PFSK-1 (cell line): ENCODE results near the gene ABCB8.

Experiments
- FOXP2 ChIP-seq: optimal IDR thresholded peaks from 2 replicates; pipeline ENCODE3; 2011; ENCODE audit warnings: borderline replicate concordance, control low read depth, inconsistent platforms; ENCODE audit not compliant: insufficient read depth; ENCODE audit errors: extremely low read length, extremely low read depth
- POLR2AphosphoS5 ChIP-seq: IDR thresholded peaks from 2 replicates; pipeline ENCODE4 v1.6.1; 2012; ENCODE audit warnings: low read depth, mild to moderate bottlenecking, control low read depth, low read length, moderate library complexity
- SIN3A ChIP-seq: IDR thresholded peaks from 2 replicates; pipeline ENCODE4 v1.6.1; 2012; ENCODE audit warnings: mild to moderate bottlenecking, low read length, moderate library complexity, borderline replicate concordance; ENCODE audit not compliant: insufficient read depth
- TAF1 ChIP-seq: IDR thresholded peaks from 2 replicates; pipeline ENCODE4 v1.6.1; 2012; ENCODE audit warnings: low read length, control low read depth, borderline replicate concordance; ENCODE audit not compliant: insufficient read depth
- TF ChIP-seq, protein P1 (sequence below), 2 experiments: IDR thresholded peaks; 2 replicates each; pipeline versions ENCODE4 v1.6.1 to v1.8.0; 2011 to 2012; ENCODE audit warnings: low read depth in 2 of 2, low read length in 2 of 2, control low read depth in 1 of 2, inconsistent platforms in 1 of 2, mild to moderate bottlenecking in 1 of 2, moderate library complexity in 1 of 2; ENCODE audit not compliant: insufficient read depth in 1 of 2

Gene ABCB8

DNA sequence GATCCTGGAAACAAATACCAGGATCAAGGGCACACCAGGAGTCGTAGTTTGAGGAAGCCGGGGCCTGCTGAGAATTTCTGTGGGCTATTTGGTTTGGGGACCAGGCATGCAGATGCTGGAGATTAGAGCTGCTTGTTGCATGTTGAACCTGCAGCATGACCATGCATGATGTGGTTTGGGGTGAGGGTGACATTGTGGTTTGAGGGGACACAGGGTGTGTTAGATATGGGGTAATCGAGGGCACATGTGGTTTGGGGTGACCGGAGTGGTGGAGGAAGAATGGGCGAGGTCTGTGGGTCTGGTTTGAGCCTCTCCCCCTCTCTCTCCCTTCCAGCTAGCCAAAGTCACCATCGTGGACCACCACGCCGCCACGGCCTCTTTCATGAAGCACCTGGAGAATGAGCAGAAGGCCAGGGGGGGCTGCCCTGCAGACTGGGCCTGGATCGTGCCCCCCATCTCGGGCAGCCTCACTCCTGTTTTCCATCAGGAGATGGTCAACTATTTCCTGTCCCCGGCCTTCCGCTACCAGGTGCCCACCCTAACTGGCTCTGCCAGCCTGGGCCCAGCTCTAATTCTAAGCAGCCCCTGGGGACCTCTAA, 27.3 kb upstream of the ABCB8 start:
- TF ChIP-seq, protein P1, sequence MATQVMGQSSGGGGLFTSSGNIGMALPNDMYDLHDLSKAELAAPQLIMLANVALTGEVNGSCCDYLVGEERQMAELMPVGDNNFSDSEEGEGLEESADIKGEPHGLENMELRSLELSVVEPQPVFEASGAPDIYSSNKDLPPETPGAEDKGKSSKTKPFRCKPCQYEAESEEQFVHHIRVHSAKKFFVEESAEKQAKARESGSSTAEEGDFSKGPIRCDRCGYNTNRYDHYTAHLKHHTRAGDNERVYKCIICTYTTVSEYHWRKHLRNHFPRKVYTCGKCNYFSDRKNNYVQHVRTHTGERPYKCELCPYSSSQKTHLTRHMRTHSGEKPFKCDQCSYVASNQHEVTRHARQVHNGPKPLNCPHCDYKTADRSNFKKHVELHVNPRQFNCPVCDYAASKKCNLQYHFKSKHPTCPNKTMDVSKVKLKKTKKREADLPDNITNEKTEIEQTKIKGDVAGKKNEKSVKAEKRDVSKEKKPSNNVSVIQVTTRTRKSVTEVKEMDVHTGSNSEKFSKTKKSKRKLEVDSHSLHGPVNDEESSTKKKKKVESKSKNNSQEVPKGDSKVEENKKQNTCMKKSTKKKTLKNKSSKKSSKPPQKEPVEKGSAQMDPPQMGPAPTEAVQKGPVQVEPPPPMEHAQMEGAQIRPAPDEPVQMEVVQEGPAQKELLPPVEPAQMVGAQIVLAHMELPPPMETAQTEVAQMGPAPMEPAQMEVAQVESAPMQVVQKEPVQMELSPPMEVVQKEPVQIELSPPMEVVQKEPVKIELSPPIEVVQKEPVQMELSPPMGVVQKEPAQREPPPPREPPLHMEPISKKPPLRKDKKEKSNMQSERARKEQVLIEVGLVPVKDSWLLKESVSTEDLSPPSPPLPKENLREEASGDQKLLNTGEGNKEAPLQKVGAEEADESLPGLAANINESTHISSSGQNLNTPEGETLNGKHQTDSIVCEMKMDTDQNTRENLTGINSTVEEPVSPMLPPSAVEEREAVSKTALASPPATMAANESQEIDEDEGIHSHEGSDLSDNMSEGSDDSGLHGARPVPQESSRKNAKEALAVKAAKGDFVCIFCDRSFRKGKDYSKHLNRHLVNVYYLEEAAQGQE (IDR thresholded peaks at IDR 0.05; ENCODE audit: insufficient read depth in 1 of 2, low read depth in 2 of 2, low read length in 2 of 2) = no peak
- no peak for TF ChIP-seq FOXP2
- no peak for TF ChIP-seq POLR2AphosphoS5
- TF ChIP-seq SIN3A = no peak
- TF ChIP-seq TAF1 = no peak

GRCh38 chr7:151001546-151001945, 26.7 kb upstream of the ABCB8 start:
- no peak for TF ChIP-seq SIN3A
- TF ChIP-seq, protein P1 (IDR thresholded peaks at IDR 0.05; ENCODE audit: insufficient read depth in 1 of 2, low read depth in 2 of 2, low read length in 2 of 2) = no peak
- TF ChIP-seq FOXP2 = no peak
- no peak for TF ChIP-seq TAF1
- no peak for TF ChIP-seq POLR2AphosphoS5

- no peak for TF ChIP-seq SIN3A
- TF ChIP-seq TAF1 = no peak
- no peak for TF ChIP-seq FOXP2
- TF ChIP-seq, protein P1 (IDR thresholded peaks at IDR 0.05; ENCODE audit: insufficient read depth in 1 of 2, low read depth in 2 of 2, low read length in 2 of 2) = no peak
- TF ChIP-seq POLR2AphosphoS5 = no peak
Observed at GRCh38 chr7:151003572-151003971, 24.7 kb upstream of the ABCB8 start.

- TF ChIP-seq FOXP2 = no peak
- TF ChIP-seq SIN3A = no peak
- TF ChIP-seq, protein P1 (IDR thresholded peaks at IDR 0.05; ENCODE audit: insufficient read depth in 1 of 2, low read depth in 2 of 2, low read length in 2 of 2) = no peak
- TF ChIP-seq TAF1 = no peak
- TF ChIP-seq POLR2AphosphoS5 = no peak
Observed at GRCh38 chr7:151005566-151005965, 22.7 kb upstream of the ABCB8 start.
